GM12872 (cell line): ENCODE results near the gene SF3B4.

Source experiments
- CTCF ChIP-seq: IDR thresholded peaks from 3 replicates; pipeline ENCODE4 v1.5.1; 2011; ENCODE audit warnings: low read depth, mild to moderate bottlenecking, low read length, moderate library complexity; ENCODE audit not compliant: insufficient read depth

The SF3B4 gene

GRCh38 chr1:149929856-149930255, 2.3 kb upstream of the SF3B4 start:
- TF ChIP-seq CTCF: no peak

- TF ChIP-seq CTCF: no peak
These were observed 760 bp upstream of the SF3B4 start for GRCh38 chr1:149928401-149928724.

- TF ChIP-seq CTCF: no peak
These were observed 494 bp downstream of the SF3B4 start for GRCh38 chr1:149927056-149927562.

- TF ChIP-seq CTCF: no peak
These were observed 1.3 kb downstream of the SF3B4 start for GRCh38 chr1:149926296-149926695.

- TF ChIP-seq CTCF: no peak
These were observed 1.9 kb downstream of the SF3B4 start for GRCh38 chr1:149925751-149926150.

GRCh38 chr1:149925345-149925744, 2.3 kb downstream of the SF3B4 start:
- TF ChIP-seq CTCF: no peak

- TF ChIP-seq CTCF: no peak
These were observed 4.0 kb downstream of the SF3B4 start for GRCh38 chr1:149923626-149924025.
